ENCODE data around the gene USP34.

DNA sequence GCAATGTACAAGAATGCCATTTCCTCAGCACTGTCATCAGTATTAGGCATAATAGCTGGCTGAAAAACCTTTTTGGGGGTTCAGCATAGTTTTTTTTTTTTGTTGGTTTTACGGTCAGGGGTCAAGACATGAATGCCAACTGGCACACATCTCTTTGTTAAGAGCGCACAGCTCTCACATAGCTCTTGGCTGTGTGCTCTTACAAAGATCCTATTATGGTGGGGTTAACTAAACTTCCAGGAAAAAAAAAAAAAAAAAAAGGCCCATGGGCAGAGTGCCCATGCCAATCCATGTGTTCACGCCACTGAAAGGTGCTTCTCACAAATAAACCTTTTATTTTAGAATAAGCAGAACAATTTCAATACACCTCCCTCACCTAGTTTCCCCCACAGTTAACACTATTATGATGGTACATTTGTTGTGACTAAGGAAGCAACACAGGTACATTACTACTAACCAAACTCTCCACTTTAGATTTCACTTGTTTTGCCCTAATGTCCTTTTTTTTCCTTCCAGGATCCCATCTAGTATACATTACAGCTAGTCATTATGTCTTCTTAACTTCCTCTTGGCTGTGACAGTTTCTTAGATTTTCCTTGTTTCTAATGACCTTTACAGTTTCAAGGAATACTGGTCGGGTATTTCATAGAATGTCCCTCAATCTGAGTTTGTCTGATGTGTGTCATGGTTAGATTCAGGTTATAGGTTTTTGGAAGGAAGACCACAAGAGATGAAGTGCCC is 252.6 kb downstream of the USP34 start:
- TF ChIP-seq, protein P1, sequence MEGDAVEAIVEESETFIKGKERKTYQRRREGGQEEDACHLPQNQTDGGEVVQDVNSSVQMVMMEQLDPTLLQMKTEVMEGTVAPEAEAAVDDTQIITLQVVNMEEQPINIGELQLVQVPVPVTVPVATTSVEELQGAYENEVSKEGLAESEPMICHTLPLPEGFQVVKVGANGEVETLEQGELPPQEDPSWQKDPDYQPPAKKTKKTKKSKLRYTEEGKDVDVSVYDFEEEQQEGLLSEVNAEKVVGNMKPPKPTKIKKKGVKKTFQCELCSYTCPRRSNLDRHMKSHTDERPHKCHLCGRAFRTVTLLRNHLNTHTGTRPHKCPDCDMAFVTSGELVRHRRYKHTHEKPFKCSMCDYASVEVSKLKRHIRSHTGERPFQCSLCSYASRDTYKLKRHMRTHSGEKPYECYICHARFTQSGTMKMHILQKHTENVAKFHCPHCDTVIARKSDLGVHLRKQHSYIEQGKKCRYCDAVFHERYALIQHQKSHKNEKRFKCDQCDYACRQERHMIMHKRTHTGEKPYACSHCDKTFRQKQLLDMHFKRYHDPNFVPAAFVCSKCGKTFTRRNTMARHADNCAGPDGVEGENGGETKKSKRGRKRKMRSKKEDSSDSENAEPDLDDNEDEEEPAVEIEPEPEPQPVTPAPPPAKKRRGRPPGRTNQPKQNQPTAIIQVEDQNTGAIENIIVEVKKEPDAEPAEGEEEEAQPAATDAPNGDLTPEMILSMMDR (IDR thresholded peaks at IDR 0.05): no peak
- no peak for TF ChIP-seq EP300 (IDR thresholded peaks at IDR 0.05)
- TF ChIP-seq POLR2A (IDR thresholded peaks at IDR 0.05): no peak

Data from ovary (tissue), 3 donors.